ENCODE results near the gene GLT1D1. TPM values are rescaled to one million over a fixed set of nuclear protein-coding genes. Genes with fewer than 3 reads are reported as not detected.

Gene GLT1D1
- total and polyA plus RNA-seq, 2 experiments from 2014 or later = 1.4 to 4.4 TPM

DNA sequence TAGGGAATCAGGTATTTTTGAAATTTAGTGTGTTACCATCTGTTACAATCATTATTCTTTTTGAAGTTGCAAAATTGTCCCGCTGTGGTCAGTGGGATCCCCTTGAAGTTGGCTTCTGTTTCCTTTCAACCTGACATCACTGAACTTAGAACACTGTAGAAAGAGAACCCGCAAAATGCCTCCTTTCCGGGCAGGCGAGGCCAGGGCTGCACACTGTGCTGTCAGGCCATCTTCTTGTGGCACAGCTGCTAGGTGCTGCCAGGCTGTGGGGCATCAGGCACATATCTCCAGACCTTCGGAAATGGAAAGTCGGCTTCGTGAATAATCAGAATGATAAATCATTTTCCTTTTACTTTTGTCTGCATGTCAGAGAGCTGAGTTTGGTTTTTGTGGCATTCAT lies 103.5 kb downstream of the GLT1D1 start (continued):
- TF ChIP-seq, protein P1, sequence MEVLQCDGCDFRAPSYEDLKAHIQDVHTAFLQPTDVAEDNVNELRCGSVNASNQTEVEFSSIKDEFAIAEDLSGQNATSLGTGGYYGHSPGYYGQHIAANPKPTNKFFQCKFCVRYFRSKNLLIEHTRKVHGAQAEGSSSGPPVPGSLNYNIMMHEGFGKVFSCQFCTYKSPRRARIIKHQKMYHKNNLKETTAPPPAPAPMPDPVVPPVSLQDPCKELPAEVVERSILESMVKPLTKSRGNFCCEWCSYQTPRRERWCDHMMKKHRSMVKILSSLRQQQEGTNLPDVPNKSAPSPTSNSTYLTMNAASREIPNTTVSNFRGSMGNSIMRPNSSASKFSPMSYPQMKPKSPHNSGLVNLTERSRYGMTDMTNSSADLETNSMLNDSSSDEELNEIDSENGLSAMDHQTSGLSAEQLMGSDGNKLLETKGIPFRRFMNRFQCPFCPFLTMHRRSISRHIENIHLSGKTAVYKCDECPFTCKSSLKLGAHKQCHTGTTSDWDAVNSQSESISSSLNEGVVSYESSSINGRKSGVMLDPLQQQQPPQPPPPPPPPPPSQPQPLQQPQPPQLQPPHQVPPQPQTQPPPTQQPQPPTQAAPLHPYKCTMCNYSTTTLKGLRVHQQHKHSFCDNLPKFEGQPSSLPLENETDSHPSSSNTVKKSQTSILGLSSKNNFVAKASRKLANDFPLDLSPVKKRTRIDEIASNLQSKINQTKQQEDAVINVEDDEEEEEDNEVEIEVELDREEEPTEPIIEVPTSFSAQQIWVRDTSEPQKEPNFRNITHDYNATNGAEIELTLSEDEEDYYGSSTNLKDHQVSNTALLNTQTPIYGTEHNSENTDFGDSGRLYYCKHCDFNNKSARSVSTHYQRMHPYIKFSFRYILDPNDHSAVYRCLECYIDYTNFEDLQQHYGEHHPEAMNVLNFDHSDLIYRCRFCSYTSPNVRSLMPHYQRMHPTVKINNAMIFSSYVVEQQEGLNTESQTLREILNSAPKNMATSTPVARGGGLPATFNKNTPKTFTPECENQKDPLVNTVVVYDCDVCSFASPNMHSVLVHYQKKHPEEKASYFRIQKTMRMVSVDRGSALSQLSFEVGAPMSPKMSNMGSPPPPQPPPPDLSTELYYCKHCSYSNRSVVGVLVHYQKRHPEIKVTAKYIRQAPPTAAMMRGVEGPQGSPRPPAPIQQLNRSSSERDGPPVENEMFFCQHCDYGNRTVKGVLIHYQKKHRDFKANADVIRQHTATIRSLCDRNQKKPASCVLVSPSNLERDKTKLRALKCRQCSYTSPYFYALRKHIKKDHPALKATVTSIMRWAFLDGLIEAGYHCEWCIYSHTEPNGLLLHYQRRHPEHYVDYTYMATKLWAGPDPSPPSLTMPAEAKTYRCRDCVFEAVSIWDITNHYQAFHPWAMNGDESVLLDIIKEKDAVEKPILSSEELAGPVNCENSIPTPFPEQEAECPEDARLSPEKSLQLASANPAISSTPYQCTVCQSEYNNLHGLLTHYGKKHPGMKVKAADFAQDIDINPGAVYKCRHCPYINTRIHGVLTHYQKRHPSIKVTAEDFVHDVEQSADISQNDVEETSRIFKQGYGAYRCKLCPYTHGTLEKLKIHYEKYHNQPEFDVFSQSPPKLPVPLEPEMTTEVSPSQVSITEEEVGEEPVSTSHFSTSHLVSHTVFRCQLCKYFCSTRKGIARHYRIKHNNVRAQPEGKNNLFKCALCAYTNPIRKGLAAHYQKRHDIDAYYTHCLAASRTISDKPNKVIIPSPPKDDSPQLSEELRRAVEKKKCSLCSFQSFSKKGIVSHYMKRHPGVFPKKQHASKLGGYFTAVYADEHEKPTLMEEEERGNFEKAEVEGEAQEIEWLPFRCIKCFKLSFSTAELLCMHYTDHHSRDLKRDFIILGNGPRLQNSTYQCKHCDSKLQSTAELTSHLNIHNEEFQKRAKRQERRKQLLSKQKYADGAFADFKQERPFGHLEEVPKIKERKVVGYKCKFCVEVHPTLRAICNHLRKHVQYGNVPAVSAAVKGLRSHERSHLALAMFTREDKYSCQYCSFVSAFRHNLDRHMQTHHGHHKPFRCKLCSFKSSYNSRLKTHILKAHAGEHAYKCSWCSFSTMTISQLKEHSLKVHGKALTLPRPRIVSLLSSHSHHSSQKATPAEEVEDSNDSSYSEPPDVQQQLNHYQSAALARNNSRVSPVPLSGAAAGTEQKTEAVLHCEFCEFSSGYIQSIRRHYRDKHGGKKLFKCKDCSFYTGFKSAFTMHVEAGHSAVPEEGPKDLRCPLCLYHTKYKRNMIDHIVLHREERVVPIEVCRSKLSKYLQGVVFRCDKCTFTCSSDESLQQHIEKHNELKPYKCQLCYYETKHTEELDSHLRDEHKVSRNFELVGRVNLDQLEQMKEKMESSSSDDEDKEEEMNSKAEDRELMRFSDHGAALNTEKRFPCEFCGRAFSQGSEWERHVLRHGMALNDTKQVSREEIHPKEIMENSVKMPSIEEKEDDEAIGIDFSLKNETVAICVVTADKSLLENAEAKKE (CRISPR knock-in tag; IDR thresholded peaks at IDR 0.05) = no peak
- TF ChIP-seq CREB1 (CRISPR knock-in tag; IDR thresholded peaks at IDR 0.05; ENCODE audit: low read depth) (no peak), ZNF114 (CRISPR knock-in tag; IDR thresholded peaks at IDR 0.05) (no peak), EZH2 (IDR thresholded peaks at IDR 0.05; ENCODE audit: low read depth, unreplicated experiment) (no peak), JUNB (IDR thresholded peaks at IDR 0.05; ENCODE audit: unreplicated experiment) (no peak)
- TF ChIP-seq, protein P2, sequence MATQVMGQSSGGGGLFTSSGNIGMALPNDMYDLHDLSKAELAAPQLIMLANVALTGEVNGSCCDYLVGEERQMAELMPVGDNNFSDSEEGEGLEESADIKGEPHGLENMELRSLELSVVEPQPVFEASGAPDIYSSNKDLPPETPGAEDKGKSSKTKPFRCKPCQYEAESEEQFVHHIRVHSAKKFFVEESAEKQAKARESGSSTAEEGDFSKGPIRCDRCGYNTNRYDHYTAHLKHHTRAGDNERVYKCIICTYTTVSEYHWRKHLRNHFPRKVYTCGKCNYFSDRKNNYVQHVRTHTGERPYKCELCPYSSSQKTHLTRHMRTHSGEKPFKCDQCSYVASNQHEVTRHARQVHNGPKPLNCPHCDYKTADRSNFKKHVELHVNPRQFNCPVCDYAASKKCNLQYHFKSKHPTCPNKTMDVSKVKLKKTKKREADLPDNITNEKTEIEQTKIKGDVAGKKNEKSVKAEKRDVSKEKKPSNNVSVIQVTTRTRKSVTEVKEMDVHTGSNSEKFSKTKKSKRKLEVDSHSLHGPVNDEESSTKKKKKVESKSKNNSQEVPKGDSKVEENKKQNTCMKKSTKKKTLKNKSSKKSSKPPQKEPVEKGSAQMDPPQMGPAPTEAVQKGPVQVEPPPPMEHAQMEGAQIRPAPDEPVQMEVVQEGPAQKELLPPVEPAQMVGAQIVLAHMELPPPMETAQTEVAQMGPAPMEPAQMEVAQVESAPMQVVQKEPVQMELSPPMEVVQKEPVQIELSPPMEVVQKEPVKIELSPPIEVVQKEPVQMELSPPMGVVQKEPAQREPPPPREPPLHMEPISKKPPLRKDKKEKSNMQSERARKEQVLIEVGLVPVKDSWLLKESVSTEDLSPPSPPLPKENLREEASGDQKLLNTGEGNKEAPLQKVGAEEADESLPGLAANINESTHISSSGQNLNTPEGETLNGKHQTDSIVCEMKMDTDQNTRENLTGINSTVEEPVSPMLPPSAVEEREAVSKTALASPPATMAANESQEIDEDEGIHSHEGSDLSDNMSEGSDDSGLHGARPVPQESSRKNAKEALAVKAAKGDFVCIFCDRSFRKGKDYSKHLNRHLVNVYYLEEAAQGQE (IDR thresholded peaks at IDR 0.05; ENCODE audit: unreplicated experiment) = no peak

DNA sequence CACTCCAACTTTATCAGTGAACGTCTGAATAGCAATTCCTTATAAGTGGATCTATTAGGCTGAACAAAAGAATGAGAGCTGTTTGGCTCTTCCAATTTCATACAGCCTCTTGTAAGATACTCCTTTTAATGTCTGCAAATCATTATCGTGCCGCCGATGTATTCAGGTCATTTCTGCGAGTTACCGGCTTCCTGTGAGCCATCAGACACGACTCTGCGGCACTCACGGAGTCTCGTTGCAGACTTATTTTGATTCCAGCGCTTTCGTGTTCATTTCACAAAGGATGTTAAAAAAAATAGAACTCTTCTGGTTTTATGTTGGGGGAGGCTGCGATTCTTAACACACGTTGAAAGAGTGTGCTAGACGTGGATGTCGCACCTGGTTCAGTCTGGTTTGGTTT lies 106.6 kb downstream of the GLT1D1 start:
- Histone ChIP-seq H3K4me2 (no peak overlapping the region), H3K27me3 (ENCODE audit: insufficient read depth) (no peaks in the 10 kb centered on the region), H3F3A (replicated peaks; ENCODE audit: low read depth) (no peaks in the 10 kb centered on the region), H3K27ac (ENCODE audit: low read depth) (no peak overlapping the region), H3K4me1 (ENCODE audit: insufficient read depth) (no peaks in the 10 kb centered on the region), H3K9me2 (ENCODE audit: insufficient read depth) (no peaks in the 10 kb centered on the region), H3K4me3 (no peak overlapping the region), H4K20me1 (replicated peaks; ENCODE audit: insufficient read depth) (no peaks in the 10 kb centered on the region), H2AFZ (no peak overlapping the region), H3K79me2 (replicated peaks; ENCODE audit: insufficient read depth) (no peaks in the 10 kb centered on the region), H3K36me3 (ENCODE audit: insufficient read depth) (no peaks in the 10 kb centered on the region)
- Mint-ChIP-seq H3K27me3 (ENCODE audit: insufficient read depth, low read depth, poor library complexity) (peaks cover 2% of the 10 kb centered on the region), H3K4me1 (peaks cover 9% of the 10 kb centered on the region; the same call in 2 of the 3 replicates), H3K36me3 (ENCODE audit: low read depth) (peaks cover 25% of the 10 kb centered on the region), H3K27ac (no peak overlapping the region), H3K9me3 (peaks cover 90% of the 10 kb centered on the region), H3K4me3 (no peak overlapping the region)
- DNase-seq (ENCODE audit: low spot score) (no peak), ATAC-seq (no peak)
- TF ChIP-seq STAT1 (IDR thresholded peaks at IDR 0.05; ENCODE audit: unreplicated experiment) (no peak), POLR2AphosphoS5 (IDR thresholded peaks at IDR 0.05; ENCODE audit: low read depth) (no peak), NANOG (IDR thresholded peaks at IDR 0.05; ENCODE audit: borderline replicate concordance) (no peak)
